ENCODE data around the gene TBCA.
"Not testable (repeated sequence)": the region's sequence is repeated elsewhere in the genome, so short reads cannot be mapped to it uniquely, and the experiment has no call there.

TBCA gene

DNA sequence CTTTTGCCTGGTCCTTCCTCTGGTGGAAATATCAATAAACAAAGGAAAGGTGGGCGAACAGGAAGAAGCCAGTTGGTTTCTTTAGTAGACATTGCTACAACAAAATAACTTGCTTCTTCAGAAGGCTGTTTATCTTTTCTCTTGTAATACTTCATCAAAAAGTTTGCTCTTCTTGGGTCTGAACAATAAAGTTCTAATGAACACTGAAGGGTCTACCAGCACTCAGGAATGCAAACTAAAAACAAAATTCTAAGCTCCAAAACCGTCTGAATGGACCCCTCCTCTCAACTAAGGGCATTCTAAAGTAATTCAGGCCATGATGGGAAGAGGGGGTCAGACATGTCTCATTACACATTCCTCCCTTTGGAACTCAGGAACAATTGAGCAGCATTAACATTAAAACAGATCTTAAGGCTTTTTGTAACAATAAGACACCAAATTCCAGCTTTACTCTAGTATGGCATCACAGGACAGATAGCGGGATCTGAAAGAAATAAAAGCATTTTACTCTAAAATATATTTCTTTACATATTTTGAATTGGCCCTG lies 2.3 kb downstream of the TBCA start:
- in situ Hi-C loops (cut with HindIII; ENCODE audit: low sequenced_read_pairs) = no loop called here

DNA sequence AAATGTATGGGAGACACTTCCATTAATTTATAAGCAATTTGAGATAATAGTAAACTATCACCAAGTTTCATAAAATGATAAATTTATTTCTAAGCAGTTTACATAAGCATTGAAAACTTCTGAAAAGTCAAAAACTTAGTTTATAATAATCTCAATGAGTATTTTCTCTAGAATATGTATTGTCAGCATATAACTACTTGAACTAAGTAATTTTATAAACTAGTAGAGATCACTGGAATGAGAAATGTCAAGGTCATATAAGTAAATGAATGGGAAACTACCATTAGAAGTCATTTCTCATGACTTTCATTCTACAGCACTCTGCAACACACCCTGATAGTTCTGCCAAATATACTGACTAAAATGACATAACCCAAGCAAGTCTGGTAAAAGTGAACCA lies 3.4 kb downstream of the TBCA start:
- in situ Hi-C loops (cut with HindIII; ENCODE audit: low sequenced_read_pairs) = no loop called here

DNA sequence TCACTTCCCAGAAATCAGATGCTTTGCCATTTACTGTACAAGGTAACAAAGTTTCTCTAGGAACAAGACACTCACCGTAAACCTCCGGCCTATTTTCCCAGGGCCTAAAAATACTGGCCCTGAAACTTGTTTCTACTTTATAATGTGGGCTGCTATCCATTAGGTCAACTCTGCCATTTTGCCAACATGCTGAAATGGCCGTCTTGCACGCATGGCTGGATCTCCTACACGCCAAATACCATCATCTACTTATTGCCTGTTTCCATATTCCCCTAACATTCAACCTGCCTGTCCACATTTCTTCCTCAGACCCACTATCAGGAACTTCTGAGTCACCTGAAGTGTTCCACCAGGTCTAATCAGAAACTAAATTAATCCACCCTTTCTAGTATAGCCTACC lies 4.7 kb downstream of the TBCA start:
- in situ Hi-C loops (cut with HindIII; ENCODE audit: low sequenced_read_pairs) = no loop called here

DNA sequence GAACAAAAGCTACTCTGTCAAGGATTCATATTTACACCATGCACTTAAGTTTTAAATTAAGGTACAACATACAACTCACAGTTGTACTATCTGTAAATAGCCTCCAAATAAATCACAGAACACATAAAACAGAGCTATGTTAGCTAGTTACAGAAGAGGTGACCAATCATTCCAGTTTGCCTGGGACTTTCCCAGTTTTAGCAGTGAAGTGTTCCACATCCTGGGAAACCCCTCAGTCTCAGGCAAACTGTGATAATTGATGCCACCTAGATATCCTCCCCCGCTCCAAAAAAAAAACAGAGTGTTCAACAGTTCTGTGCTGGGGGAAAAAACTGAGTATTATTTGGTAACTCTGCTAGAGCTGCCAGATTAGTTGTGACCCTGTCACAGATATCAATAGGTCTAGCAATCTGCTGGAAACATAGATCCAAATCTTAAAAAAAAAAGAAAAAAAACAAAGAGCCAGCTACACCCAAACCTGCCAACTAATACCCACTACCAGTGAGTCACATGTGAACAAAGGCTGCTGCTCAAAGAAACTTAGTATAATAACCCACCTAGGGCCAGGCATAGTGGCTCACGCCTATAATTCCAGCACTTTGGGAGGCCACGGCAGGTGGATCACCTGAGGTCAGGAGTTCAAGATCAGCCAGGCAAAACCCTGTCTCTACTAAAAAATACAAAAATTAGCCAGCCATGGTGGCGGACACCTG lies 5.7 kb downstream of the TBCA start:
- in situ Hi-C loops (cut with HindIII; ENCODE audit: low sequenced_read_pairs) = no loop called here

DNA sequence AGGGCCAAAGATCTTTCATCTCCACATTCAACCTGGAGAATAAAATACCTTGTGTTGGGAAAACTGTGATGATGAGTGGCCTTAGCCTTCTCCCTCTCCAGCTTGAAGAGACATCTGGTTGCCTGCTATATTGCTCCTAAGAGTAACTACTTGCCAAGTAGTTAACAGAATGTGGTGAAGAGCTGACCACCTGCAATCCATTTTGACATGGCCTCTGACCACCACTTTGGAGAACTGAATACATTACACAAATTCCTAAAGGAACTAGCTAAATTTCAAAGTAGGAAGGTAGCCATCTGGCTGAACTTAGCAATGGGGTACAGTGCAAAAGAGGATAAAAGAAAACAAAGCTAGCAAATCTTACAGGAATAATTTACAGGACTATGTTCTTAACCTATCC lies 7.2 kb downstream of the TBCA start:
- in situ Hi-C loops (cut with HindIII; ENCODE audit: low sequenced_read_pairs) = no loop called here

DNA sequence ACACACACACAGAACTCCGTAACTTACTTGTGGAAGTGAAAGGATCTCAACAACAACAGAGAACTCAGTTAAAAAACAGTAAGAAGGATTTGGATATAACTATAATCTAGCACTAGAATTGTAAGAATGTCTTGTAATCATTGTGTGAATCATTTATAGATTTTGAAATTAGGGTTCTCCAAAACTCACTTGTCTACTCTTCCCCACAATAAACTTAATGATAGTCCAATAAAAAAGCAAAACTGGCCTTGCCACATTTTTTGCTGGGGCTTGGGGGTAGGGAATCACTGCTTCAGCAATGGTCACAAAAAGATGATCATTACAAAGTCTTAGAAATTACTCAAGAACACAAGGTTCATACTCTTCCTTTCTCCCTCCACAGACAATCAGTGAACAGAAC lies 8.8 kb downstream of the TBCA start:
- in situ Hi-C loops (cut with HindIII; ENCODE audit: low sequenced_read_pairs) = no loop called here

DNA sequence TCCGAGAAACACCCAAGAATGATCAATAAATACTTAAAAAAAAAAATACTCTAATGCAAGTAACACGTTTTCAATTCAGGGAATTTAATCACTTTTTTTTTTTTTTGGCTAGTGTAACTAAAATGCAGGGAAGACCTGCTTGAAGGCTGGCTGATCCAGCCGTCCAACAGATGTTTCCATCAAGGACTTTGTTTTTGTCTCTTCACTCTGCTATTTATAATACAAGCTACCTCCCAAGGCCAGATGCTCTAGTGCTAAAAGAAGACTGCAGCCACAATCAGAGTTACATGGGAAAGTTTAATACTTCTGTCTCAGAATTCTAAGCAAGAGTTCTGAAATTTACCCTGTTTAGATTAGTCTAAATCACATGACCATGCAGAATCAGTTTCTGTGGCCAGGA lies 14.5 kb downstream of the TBCA start:
- in situ Hi-C loops (cut with HindIII; ENCODE audit: low sequenced_read_pairs) = no loop called here

DNA sequence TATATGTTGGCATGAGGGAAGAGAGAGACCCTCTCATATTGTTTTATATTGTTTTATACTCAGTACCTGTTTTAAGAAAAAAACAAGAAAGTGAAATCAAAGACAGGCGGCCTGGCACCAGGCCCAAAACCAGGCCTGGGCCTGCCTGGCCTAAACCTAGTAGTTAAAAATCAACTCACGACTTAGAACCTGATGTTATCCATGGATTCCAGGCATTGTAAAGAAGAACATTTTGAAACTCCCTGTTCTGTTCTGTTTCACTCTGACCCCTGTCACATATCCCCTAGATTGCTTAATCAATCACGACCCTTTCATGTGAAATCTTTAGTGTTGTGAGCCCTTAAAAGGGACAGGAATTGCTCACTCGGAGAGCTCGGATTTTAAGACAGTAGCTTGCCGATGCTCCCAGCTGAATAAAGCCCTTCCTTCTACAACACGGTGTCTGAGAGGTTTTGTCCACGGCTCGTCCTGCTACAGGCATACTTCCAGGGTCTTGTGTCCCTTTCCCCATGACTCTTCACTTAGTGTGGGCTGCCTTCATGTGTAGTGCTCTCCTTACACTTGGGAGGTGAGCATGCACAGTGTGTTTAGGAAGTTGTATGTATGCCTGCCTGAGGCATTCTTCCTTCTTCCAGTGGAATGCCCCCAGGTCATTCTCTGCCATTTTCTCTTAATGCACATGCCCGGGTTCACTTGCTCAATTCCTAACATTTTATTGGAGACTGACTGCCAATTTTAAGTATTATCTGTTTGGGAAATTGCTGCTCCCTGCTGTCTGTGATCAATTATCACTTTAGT lies 17.8 kb downstream of the TBCA start:
- in situ Hi-C loops (cut with HindIII; ENCODE audit: low sequenced_read_pairs) = no loop called here

DNA sequence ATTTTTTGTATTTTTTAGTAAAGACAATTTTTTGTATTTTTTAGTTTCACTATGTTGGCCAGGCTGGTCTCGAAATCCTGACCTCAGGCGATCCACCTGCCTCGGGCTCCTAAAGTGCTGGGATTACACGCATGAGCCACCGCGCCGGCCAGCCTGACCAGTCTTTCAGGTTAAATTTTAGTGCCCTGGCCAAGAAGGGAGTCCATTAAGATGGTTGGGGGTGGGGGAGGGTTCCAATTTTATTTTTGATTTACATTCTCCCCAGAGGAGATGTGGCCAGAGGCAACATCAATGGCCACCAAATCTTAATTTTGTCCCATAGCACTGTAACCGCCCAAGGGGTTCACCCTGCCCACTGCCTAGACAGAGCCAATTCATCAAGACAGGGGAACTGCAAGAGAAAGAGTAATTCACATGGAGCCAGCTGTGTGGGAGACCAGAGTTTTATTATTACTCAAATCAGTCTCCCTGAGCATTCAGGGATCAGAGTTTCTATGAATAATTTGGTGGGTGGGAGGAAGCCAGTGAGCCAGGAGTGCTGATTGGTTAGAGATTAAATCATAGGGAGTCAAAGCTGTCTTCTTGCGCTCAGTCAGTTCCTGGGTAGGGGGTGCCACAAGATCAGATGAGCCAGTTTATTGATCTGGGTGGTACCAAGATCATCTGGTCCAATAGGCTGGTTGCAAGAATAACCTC lies 24.7 kb downstream of the TBCA start:
- in situ Hi-C loops (cut with HindIII; ENCODE audit: low sequenced_read_pairs) = no loop called here

DNA sequence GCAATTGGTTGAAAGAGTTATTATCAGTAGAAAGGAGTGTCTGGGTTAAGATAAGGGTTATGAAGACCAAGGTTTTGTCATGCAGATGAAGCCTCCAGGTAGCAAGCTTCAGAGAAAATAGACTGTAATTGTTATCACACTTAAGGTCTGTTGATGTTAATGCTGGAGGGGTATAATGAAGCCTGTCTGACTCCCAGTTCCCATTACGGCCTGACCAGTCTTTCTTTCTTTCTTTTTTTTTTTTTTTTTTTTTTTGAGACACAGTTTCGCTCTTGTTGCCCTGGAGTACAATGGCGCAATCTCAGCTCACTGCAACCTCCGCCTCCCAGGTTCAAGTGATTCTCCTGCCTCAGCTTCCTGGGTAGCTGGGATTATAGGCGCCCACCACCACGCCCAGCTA lies 25.2 kb downstream of the TBCA start:
- in situ Hi-C loops (cut with HindIII; ENCODE audit: low sequenced_read_pairs) = not testable (repeated sequence)

DNA sequence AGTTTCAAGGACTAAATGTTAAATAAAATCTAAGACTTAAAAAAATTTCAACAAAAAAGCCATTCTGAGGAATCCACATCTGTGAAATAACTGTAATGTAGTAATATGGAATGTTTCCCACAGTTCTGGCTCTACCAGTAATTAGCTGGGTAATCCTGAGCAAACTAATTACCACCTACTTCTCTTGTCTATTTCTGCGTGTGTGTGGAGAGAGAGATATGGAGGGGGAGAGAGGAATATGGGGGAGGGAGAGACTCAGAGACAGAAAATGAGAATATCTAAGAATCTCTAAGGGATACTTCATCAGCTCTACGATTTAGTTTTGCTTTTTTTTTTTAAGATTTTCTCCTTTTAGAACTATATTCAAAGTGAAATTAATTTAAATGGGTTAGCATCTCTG lies 28.0 kb downstream of the TBCA start:
- in situ Hi-C loops (cut with HindIII; ENCODE audit: low sequenced_read_pairs) = no loop called here

DNA sequence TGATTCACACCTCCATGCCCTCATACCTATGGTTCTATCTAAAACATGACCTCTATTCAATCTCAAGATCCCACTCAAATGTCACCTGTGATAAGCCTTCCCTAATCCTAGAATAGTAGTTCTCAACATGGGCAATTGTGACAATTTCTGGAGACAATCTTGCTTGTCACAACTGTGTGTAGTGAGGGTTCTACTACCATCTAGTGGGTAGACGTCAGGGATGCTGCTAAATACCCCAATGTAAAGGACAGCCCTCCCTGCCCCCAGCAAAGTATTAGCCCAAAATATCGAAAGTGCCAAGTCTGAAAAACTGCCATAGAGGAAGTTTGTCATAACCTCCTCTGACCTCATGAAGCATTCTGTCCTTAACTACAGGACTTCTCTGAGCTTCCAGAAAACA lies 32.0 kb downstream of the TBCA start:
- in situ Hi-C loops (cut with HindIII; ENCODE audit: low sequenced_read_pairs) = no loop called here

DNA sequence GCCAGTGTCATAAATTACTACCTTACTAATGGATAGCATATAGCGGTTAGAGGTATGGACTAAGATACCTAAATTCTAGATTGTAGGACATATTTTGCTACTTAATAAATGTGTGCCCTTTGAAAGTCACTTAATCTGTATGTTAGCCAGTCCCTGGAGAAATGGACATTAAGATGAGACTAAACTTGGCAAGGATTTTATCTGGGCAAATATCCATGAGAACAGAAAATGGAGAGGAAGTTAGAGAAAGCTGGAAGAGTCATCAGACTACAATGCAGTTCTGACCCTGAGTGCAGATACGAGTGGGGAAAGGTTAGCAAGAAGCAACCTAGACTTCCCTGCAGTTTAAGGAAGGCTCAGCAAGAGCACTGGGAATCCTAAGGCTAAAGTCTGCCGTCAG lies 33.0 kb downstream of the TBCA start:
- in situ Hi-C loops (cut with HindIII; ENCODE audit: low sequenced_read_pairs) = no loop called here

DNA sequence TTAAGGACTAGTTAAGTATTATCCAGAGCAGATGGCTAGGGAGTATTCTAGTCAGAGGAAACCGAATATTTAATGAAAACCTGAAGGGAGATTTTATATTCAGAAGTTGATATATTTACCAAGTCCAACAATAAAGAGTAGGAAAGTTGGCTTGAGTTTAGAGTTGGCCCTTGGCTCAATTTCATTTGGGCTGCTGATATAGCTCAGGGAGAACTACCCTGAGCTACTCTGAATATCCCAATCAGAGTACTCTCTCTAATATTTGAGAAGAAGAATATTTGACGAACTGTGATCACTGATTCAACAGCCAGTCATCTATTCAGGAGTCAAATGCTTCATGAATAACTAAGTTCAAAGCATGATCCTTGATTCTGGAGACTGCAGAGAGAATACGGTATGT lies 34.5 kb downstream of the TBCA start:
- in situ Hi-C loops (cut with HindIII; ENCODE audit: low sequenced_read_pairs) = no loop called here

DNA sequence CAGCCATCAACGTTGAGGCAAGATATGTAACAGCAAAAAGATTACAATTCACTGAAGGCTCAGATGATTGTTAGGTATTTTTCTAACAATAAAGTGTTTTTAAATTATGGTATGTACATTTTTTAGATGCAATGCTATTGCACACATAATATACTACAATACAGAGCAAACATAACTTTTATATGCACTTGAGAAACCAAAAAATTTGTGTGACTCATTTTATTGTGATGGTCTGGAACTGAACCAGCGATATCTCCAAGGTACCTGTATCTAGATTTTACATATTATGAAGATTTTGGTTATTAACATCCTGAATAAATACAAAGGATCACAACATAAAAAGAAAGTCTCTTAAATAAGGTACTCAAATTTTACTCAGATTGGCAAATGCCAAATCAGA lies 41.3 kb downstream of the TBCA start:
- in situ Hi-C loops (cut with HindIII; ENCODE audit: low sequenced_read_pairs) = no loop called here

DNA sequence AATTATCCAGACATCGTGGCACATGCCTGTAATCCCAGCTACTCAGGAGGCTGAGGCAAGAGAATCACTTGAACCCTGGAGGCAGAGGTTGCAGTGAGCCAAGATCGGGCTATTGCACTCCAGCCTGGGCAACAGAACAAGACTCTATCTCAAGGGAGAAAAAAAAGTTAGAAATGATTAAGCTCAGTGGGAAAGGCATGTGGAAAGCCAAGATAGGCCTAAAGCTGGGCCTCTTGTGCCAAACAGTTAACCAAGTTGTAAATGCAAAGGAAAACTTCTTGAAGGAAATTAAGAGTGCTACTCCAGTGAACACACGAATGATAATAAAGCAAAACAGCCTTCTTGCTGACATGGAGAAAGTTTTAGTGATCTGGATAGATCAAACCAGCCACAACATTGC lies 43.0 kb downstream of the TBCA start:
- in situ Hi-C loops (cut with HindIII; ENCODE audit: low sequenced_read_pairs) = no loop called here

DNA sequence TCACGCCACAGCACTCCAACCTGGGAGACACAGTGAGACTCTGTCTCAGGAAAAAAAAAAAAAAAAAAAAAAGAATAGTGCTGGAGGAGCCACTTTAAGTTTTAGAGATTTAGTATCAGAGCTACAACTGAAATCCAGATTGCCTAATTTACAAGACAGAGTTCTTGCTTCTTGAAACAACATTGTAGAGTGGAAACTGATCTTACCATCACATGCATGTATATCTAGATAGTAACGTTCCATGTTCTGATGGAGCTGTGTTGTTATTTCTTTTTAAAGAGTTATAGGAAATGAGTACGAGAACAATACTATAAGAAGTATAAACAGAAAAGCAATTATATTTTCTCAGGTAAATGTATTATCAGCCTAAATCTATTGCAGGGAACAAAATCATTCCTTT lies 48.9 kb downstream of the TBCA start:
- in situ Hi-C loops (cut with HindIII; ENCODE audit: low sequenced_read_pairs) = no loop called here

DNA sequence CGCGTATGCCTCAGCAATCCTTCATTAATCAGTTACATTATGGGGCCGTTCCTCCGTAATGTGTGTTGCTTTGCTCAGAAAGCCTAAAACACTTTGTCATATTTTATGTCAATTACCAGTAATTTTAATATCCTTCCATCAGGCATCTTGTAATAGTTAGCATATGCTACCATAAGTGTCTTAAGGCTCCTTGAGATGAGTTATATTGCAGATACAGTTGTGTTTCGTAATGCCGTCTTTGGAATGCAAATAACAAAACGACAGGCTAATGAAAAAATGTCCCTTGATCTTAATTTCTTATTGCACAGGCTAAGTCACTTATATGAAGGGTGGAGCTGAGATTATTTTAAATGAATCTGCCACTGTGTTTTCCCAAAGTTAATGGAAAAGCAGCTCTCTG lies 50.5 kb downstream of the TBCA start:
- in situ Hi-C loops (cut with HindIII; ENCODE audit: low sequenced_read_pairs) = no loop called here

DNA sequence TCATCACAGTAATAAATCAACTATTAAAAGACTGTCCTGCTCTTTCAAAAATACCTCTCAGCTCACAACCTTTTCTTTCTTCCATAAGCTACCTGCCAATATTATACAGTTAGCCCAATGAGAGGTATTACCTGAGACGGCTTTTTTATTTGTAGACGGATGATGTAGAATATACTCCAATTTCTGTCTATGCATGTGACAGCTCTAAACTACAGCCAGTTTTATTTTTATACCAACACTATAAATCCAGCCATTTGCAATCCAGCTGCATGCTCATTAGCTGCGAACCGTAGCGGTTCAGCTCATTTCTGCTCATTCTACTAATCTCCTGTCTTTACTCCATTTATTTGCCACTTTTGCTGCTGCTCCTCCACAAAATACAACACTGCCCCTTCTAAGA lies 51.2 kb downstream of the TBCA start:
- in situ Hi-C loops (cut with HindIII; ENCODE audit: low sequenced_read_pairs) = no loop called here

DNA sequence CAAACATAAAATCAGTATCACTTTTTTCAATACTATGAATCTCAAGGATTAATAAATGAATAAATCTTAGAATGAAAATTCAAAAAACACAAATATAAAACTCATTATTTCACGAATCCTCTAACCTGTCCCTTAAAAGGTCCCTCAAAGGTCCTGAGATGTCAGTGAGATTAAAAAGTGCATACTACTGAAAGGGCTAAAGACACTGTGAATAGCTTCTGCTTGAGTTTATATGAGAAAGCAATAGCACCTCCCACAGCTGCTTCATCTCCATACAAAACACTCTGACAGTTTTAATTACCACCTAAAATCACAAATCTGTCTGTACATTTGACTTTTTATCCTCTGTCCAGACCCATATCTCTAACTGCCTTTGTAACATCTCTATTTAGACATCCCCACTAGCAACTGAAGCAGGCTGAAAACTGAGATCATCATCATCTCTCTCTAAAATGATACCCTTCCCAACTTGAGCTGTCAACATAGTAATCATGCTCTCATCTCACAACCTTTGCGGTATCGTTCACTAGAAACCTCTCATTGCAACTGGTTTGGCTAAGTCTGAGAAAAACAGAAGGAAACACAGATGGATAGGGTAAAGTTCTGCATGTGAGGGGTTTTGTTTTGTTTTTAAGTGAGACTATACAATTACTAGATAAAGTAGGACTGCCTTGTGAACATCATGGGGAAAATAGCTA lies 56.3 kb downstream of the TBCA start:
- in situ Hi-C loops (cut with HindIII; ENCODE audit: low sequenced_read_pairs) = no loop called here

DNA sequence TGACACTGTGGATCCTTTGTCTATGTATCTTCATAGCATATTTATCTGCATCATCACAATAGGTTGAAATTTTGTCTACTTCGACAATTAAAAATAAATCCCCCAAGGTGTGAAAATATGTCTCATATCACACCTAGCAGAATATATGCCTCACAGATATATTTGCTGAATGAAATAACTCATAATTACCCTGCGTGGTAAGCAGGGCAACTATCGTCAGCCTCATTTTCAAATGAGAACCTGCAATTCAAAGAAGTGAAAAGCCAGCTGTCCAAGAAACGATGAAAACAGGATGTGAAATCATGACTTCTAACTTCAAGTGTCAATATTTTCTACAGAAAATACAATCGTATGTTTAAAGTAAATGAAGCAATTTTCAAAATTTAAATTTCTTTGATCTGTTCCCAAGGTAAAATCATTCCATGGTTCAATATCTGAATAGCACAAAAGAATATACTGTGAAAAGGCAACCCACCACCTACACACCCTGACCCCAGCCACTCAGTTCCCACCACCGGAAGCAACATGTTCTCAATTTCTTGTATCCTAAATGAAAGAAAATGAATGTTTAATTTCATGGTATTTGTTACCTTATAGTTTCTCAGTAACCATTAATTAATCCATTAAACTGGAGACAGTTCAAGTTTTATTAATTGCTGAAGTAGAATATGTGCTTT lies 57.1 kb downstream of the TBCA start:
- in situ Hi-C loops (cut with HindIII; ENCODE audit: low sequenced_read_pairs) = no loop called here
